Peyer's patch (tissue), 4 donors: Measurements from ENCODE around the gene CPPED1. TPM values are rescaled to one million over a fixed set of nuclear protein-coding genes. Genes with fewer than 3 reads are reported as not detected.

Experiments
- DNase-seq, 3 donors: peaks; one replicate each; pipeline ENCODE4 v3.0.0-alpha.2; 2017 to 2019
- H3K27ac ChIP-seq, 4 donors: fragments of 200-600 bp; sonication (generic); one replicate each; pipeline ENCODE4 v1.5.1; 2016 to 2019
- H3K27me3 ChIP-seq, 2 donors: fragments of 200-600 bp; sonication (generic); one replicate each; pipeline ENCODE4 v1.5.1; 2019
- H3K36me3 ChIP-seq, 3 donors: fragments of 200-600 bp; sonication (generic); one replicate each; pipeline ENCODE4 v1.5.1; 2016 to 2019
- H3K4me1 ChIP-seq, 4 donors: fragments of 200-600 bp; sonication (generic); one replicate each; pipeline ENCODE4 v1.5.1; 2016 to 2019
- H3K4me3 ChIP-seq, 4 donors: fragments of 200-600 bp; sonication (generic); 1 replicate in 3 of 4; 2 replicates in 1 of 4; pipeline ENCODE4 v1.5.1; 2016 to 2019; ENCODE audit warnings: mild to moderate bottlenecking in 1 of 4
- H3K9me3 ChIP-seq, 4 donors: fragments of 200-600 bp; sonication (generic); one replicate each; pipeline ENCODE4 v1.5.1; 2016 to 2019; ENCODE audit warnings: mild to moderate bottlenecking in 1 of 4
- POLR2A ChIP-seq, 2 donors: fragments of 450-650 bp; IDR thresholded peaks; one replicate each; pipeline ENCODE4 v1.5.1; 2017; ENCODE audit warnings: antibody characterized with exemption in 2 of 2, mild to moderate bottlenecking in 2 of 2, moderate library complexity in 2 of 2
- total RNA-seq, 4 donors: library from RNA; depleted of rRNA; stranded (reverse); fragments of >200 nt; gene quantifications; one replicate each; pipeline ENCODE4 v1.1.0, GENCODE V29; 2016
- TF ChIP-seq, protein P1 (sequence below), 6 experiments: fragments of 450-650 bp in 4 of 6; fragments of 200-600 bp in 2 of 6; sonication (generic) in 1 of 6; IDR thresholded peaks; one replicate each; pipeline ENCODE4 v1.5.1; 2017 to 2019; ENCODE audit warnings: antibody characterized with exemption in 6 of 6, mild to moderate bottlenecking in 3 of 6, moderate library complexity in 1 of 6

The CPPED1 gene
- total RNA-seq, 4 donors from 2014 or later, result 26.7 to 47.9 (median 36.3) TPM

DNA sequence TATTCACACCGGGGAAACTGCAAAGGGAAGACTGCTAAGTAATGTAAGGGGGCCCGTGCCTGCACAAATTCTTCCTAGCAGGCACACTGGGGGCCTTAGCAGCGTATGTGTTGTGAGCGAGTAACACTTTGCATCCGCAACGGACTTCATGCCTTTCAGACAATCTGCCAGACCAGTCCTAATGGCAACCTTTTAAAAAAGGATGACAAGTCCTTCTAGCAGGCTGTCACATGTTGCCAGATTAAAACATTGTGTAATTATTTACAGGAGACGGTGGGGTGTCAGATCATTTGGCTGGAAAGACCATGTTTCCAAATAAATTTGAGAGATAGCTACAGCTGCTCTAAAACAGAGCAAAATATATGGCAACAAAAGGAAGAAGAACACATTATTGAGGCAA lies 46.1 kb downstream of the CPPED1 start:
- no peaks in the 10 kb centered on the region for H3K36me3 ChIP-seq

GRCh38 chr16:12754824-12755543 lies 48.7 kb downstream of the CPPED1 start:
- no peak overlapping the region for H3K4me3 ChIP-seq
- no peaks in the 10 kb centered on the region for H3K4me1 ChIP-seq
- no peak overlapping the region for H3K27ac ChIP-seq
- TF ChIP-seq, protein P1, sequence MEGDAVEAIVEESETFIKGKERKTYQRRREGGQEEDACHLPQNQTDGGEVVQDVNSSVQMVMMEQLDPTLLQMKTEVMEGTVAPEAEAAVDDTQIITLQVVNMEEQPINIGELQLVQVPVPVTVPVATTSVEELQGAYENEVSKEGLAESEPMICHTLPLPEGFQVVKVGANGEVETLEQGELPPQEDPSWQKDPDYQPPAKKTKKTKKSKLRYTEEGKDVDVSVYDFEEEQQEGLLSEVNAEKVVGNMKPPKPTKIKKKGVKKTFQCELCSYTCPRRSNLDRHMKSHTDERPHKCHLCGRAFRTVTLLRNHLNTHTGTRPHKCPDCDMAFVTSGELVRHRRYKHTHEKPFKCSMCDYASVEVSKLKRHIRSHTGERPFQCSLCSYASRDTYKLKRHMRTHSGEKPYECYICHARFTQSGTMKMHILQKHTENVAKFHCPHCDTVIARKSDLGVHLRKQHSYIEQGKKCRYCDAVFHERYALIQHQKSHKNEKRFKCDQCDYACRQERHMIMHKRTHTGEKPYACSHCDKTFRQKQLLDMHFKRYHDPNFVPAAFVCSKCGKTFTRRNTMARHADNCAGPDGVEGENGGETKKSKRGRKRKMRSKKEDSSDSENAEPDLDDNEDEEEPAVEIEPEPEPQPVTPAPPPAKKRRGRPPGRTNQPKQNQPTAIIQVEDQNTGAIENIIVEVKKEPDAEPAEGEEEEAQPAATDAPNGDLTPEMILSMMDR (IDR thresholded peaks at IDR 0.05), result no peak
- TF ChIP-seq POLR2A (IDR thresholded peaks at IDR 0.05), result no peak
- DNase-seq, result no peak
- no peaks in the 10 kb centered on the region for H3K36me3 ChIP-seq
- no peaks in the 10 kb centered on the region for H3K27me3 ChIP-seq
- no peaks in the 10 kb centered on the region for H3K9me3 ChIP-seq

More for the DNA sequence above, 46.1 kb downstream of the CPPED1 start:
- no peak overlapping the region for H3K27ac ChIP-seq
- no peaks in the 10 kb centered on the region for H3K9me3 ChIP-seq
- DNase-seq, result no peak
- H3K27me3 ChIP-seq, result no peaks in the 10 kb centered on the region
- H3K4me3 ChIP-seq, result no peak overlapping the region
- no peaks in the 10 kb centered on the region for H3K4me1 ChIP-seq
- TF ChIP-seq, protein P1 (IDR thresholded peaks at IDR 0.05), result no peak
- TF ChIP-seq POLR2A (IDR thresholded peaks at IDR 0.05), result no peak

GRCh38 chr16:12753203-12754023 lies 50.3 kb downstream of the CPPED1 start:
- H3K4me1 ChIP-seq, result no peaks in the 10 kb centered on the region
- H3K36me3 ChIP-seq, result no peaks in the 10 kb centered on the region

GRCh38 chr16:12752159-12752558 lies 51.5 kb downstream of the CPPED1 start:
- H3K9me3 ChIP-seq, result no peaks in the 10 kb centered on the region
- no peaks in the 10 kb centered on the region for H3K36me3 ChIP-seq
- H3K4me3 ChIP-seq, result no peak overlapping the region
- TF ChIP-seq, protein P1 (IDR thresholded peaks at IDR 0.05), result no peak
- no peak for TF ChIP-seq POLR2A (IDR thresholded peaks at IDR 0.05)
- no peak overlapping the region for H3K27ac ChIP-seq
- H3K27me3 ChIP-seq, result no peaks in the 10 kb centered on the region
- DNase-seq, result no peak
- no peaks in the 10 kb centered on the region for H3K4me1 ChIP-seq

More at GRCh38 chr16:12753203-12754023, 50.3 kb downstream of the CPPED1 start:
- no peak for DNase-seq
- Histone ChIP-seq H3K27me3 (no peaks in the 10 kb centered on the region), H3K4me3 (no peak overlapping the region), H3K27ac (no peak overlapping the region), H3K9me3 (no peaks in the 10 kb centered on the region)
- TF ChIP-seq, protein P1 (IDR thresholded peaks at IDR 0.05), result no peak
- TF ChIP-seq POLR2A (IDR thresholded peaks at IDR 0.05), result no peak

DNA sequence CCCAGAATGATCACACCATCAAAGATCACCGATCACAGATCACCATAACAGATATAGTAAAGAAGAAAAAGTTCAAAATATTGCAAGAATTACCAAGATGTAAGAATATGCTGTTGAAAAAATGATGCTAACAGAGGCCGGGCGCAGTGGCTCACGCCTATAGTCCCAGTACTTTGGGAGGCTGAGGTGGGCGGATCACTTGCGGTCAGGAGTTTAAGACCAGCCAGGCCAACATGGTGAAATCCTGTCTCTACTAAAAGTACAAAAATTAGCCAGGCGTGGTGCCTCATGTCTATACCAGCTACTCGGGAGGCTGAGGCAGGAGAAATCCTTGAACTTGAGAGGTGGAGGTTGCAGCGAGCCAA lies 53.2 kb downstream of the CPPED1 start:
- Histone ChIP-seq H3K4me3 (no peak overlapping the region), H3K27ac (peak overlapping the region in 1 of 4 donors; percentile 5), H3K36me3 (no peaks in the 10 kb centered on the region), H3K27me3 (no peaks in the 10 kb centered on the region), H3K9me3 (no peaks in the 10 kb centered on the region), H3K4me1 (no peaks in the 10 kb centered on the region)
- no peak for DNase-seq
- no peak for TF ChIP-seq POLR2A (IDR thresholded peaks at IDR 0.05)
- TF ChIP-seq, protein P1 (IDR thresholded peaks at IDR 0.05), result no peak
